GM19395 (cell line): ENCODE data around the gene LYRM1.
"Not testable (repeated sequence)": the region's sequence is repeated elsewhere in the genome, so short reads cannot be mapped to it uniquely, and the experiment has no call there.

ENCODE experiments used
- ATAC-seq: cut with Tn5 transposase; IDR thresholded peaks from one replicate; pipeline ENCODE4 v1.9.1; 2021; ENCODE audit warnings: mild to moderate bottlenecking, moderate library complexity; ENCODE audit not compliant: unreplicated experiment

The LYRM1 gene

GRCh38 chr16:20901436-20902112 lies 1.0 kb downstream of the LYRM1 start:
- no peak for ATAC-seq

GRCh38 chr16:20902426-20902825 lies 1.9 kb downstream of the LYRM1 start:
- no peak for ATAC-seq

- ATAC-seq = no peak
Measured at GRCh38 chr16:20903116-20903898, 2.7 kb downstream of the LYRM1 start.

GRCh38 chr16:20903899-20904506 lies 3.4 kb downstream of the LYRM1 start:
- ATAC-seq = no peak

GRCh38 chr16:20904507-20905081 lies 4.0 kb downstream of the LYRM1 start:
- ATAC-seq = no peak

- ATAC-seq = no peak
Measured at GRCh38 chr16:20905576-20905975, 5.0 kb downstream of the LYRM1 start.

GRCh38 chr16:20906341-20907255 lies 6.0 kb downstream of the LYRM1 start:
- ATAC-seq = no peak

- ATAC-seq = no peak
Measured at GRCh38 chr16:20910781-20911321, 10.3 kb downstream of the LYRM1 start.

GRCh38 chr16:20911361-20911760 lies 10.8 kb downstream of the LYRM1 start:
- no peak for ATAC-seq

- no peak for ATAC-seq
Measured at GRCh38 chr16:20916289-20916688, 15.7 kb downstream of the LYRM1 start.

GRCh38 chr16:20916942-20917341 lies 16.4 kb downstream of the LYRM1 start:
- no peak for ATAC-seq

GRCh38 chr16:20918486-20919239 lies 18.1 kb downstream of the LYRM1 start:
- ATAC-seq = no peak

GRCh38 chr16:20920091-20920490 lies 19.5 kb downstream of the LYRM1 start:
- ATAC-seq = no peak

GRCh38 chr16:20920799-20921198 lies 20.2 kb downstream of the LYRM1 start:
- ATAC-seq = no peak

- ATAC-seq = no peak
Measured at GRCh38 chr16:20923876-20924275, 23.3 kb downstream of the LYRM1 start.

GRCh38 chr16:20925751-20926150 lies 25.2 kb downstream of the LYRM1 start:
- no peak for ATAC-seq

- ATAC-seq = no peak
Measured at GRCh38 chr16:20928774-20929411, 28.3 kb downstream of the LYRM1 start.

GRCh38 chr16:20929676-20930364 lies 29.2 kb downstream of the LYRM1 start:
- ATAC-seq = not testable (repeated sequence)

GRCh38 chr16:20930365-20930690 lies 29.8 kb downstream of the LYRM1 start:
- ATAC-seq = no peak
